GM12865 (cell line): ENCODE data around the gene EPHA3.

ENCODE experiments used
- DNase-seq: peaks from one replicate; pipeline ENCODE4 v3.0.0; 2010; ENCODE audit warnings: low read depth
- H3K4me3 ChIP-seq: 2 replicates; pipeline ENCODE4 v1.5.1; 2011; ENCODE audit warnings: mild to moderate bottlenecking, low read depth, low read length, control low read depth
- TF ChIP-seq, protein P1 (sequence below): IDR thresholded peaks from 2 replicates; pipeline ENCODE4 v1.5.1; 2011; ENCODE audit warnings: low read length, control low read depth, low read depth, inconsistent platforms; ENCODE audit not compliant: insufficient read depth; ENCODE audit errors: missing control alignments

EPHA3 gene

DNA sequence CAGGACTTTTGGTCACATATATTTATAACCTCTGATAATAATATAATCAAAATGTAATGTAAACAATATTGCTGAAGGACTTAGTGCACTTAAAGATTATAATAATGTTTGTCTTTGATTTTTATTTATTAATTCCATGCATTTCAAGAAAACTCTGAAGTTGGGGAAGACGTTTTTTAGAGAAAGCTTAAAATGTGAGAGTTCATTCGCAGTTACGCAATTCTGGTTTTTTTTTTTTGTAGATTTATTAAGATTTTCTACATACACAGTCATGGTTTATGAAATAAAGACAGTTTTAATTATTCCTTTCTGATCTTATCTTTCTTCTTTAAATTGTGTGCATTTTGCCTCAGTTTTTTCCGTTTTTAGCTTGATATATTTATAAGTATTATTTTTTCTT lies 204.7 kb downstream of the EPHA3 start:
- TF ChIP-seq, protein P1, sequence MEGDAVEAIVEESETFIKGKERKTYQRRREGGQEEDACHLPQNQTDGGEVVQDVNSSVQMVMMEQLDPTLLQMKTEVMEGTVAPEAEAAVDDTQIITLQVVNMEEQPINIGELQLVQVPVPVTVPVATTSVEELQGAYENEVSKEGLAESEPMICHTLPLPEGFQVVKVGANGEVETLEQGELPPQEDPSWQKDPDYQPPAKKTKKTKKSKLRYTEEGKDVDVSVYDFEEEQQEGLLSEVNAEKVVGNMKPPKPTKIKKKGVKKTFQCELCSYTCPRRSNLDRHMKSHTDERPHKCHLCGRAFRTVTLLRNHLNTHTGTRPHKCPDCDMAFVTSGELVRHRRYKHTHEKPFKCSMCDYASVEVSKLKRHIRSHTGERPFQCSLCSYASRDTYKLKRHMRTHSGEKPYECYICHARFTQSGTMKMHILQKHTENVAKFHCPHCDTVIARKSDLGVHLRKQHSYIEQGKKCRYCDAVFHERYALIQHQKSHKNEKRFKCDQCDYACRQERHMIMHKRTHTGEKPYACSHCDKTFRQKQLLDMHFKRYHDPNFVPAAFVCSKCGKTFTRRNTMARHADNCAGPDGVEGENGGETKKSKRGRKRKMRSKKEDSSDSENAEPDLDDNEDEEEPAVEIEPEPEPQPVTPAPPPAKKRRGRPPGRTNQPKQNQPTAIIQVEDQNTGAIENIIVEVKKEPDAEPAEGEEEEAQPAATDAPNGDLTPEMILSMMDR: no peak
- no peak for DNase-seq
- no peak overlapping the region for H3K4me3 ChIP-seq

DNA sequence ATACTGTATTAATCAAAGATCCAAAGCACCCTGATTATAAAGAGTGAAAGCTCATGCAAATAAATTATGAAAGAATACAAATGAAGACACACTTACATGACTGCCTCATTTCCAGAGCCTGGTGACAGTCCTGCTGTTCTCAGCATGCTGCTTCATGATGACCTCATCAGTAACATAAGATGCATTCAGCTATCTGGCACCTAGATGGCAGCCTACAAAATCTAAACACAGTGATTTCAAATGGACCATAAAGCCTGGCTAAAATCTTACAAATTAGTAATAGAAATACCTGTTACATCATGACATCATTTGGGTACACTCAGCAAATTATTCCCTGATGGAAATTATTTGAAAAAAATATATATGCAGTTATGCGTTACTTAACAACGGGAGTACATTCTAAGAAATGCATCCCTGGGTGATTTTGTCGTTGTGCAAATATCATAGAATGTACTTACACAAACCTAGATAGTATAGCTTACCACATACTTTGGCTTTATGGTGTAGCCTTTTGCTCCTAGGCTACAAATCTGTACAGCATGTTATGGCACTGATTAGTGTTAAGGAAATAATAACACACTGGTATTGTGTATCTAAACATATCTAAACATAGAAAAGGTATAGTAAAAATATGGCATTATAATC lies 207.2 kb downstream of the EPHA3 start:
- DNase-seq: peak; percentile 1
- no peak overlapping the region for H3K4me3 ChIP-seq
- TF ChIP-seq, protein P1: no peak

DNA sequence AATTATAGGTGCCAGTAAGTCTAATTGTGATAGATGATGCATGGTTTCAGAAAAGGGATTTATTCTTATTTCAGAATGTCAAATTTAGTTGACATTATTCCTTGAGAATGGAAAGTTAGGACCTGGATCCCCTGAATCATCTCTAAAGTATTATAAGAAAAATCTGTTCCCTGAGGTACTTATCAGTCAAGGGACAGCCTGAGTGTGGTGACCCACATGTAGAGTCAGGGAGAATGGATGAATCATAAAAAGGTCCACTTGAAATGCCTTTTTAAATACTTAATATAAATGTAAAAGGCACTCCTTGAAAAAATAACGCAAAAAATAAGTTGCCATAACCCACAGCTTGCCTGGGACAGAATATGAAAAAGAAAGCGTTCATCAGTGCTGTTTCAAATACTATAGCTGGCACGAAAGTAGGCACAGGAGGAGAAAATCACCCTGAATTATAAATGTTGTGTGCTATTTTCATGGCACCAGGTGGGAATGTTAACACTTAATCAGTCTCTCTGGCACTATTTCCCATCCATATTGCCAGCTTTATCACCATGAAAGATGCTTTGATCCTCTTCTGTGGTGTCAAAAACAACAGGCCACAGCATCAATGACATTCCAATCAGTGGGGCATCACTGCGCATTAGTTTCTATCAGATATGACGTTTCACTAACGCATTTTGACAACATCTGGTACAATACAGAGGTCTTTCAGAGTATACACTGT lies 208.5 kb downstream of the EPHA3 start:
- TF ChIP-seq, protein P1: no peak
- DNase-seq: no peak
- no peak overlapping the region for H3K4me3 ChIP-seq

DNA sequence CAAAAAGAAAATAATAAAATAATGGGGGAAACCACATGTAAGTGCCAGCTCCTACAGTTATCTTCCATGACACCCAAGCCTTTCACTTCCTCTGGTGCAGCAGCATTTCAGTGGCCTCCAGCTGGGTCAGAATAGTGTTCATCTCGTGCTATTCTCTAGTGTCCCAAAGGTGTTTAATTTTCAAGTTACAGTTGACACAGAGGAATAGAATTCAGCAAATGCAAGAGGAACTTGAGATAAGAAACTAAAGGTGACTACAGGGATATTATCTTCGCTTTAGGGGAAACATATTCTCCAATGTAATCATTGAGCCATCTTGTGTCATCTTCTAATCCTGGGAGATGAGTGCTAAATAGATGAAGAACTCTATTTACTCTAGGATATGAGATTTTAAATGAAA lies 212.8 kb downstream of the EPHA3 start:
- TF ChIP-seq, protein P1: no peak
- no peak for DNase-seq
- no peak overlapping the region for H3K4me3 ChIP-seq

DNA sequence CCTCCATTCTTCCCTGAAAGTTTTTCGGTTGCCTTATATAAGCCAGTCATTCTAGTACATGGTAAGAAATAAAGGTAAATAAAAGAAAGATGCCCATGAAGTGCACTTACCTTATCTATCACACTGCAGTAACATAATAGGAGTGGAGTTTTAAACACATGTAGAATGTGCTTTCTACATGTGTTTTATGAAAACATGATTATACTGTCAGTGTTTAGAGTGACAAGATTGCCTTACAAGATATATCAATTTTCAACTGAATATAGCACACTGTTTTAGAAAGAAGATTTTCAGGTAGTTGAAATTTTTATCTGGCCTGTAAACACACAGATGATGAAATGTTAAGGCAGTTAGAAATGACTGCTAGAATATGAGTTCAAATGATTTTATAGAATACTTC lies 219.6 kb downstream of the EPHA3 start:
- TF ChIP-seq, protein P1: no peak
- no peak for DNase-seq
- H3K4me3 ChIP-seq: no peak overlapping the region

DNA sequence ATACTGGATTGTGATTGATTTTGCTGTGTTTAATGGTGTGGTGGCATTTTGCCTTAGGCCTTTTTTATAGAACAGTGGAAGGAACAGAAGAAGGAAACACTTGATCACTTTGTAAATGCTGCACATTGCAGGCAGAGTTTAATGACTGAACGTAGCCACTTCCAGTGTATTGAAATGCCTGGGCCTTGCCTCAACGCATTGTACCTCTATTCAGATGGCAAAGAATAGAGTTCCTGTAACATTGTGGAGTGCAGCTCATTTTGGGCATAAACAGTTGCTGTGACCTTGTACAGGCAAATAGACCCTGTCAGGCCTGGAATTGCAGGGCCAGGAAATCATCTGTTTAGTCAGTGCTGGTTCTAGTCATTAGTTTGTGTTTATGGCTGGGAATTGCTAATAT lies 225.0 kb downstream of the EPHA3 start:
- DNase-seq: no peak
- TF ChIP-seq, protein P1: no peak
- no peak overlapping the region for H3K4me3 ChIP-seq
